Muscle of arm (tissue), 12 donors: ENCODE data around the gene CD86. TPM values are rescaled to one million over a fixed set of nuclear protein-coding genes. Genes with fewer than 3 reads are reported as not detected.

Experiments
- DNase-seq: peaks from one replicate; pipeline ENCODE4 v3.0.0-alpha.2; 2013
- polyA plus RNA-seq, 12 donors: library from polyadenylated mRNA; unstranded; fragments of 120-200 nt; gene quantifications; one replicate each; pipeline ENCODE4 v1.2.1, GENCODE V29; 2013; ENCODE audit not compliant: insufficient read length in 12 of 12

CD86 gene
- polyA plus RNA-seq, 12 donors, result 1.7 to 4.8 (median 2.7) TPM; not detected in 2

DNA sequence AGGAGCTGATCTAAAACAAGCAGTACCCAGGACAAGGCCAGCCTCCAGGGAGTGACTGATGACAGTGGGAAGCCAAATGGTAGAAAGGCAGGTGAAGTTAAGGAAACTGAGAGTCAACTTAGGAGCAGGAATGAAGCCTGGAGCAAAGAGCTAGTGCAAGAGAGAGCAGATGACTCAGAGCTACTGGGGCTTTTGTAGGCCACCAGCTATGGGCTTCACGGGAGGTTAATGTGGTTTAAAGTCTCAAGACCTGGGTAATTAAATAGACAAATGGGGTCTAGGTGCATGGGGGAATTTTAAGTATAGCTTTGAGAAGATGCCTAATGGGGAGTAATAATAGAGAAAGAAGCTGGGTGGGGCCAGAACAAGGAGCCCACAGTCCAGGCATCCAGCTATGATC, 3.1 kb downstream of the CD86 start:
- no peak for DNase-seq

DNA sequence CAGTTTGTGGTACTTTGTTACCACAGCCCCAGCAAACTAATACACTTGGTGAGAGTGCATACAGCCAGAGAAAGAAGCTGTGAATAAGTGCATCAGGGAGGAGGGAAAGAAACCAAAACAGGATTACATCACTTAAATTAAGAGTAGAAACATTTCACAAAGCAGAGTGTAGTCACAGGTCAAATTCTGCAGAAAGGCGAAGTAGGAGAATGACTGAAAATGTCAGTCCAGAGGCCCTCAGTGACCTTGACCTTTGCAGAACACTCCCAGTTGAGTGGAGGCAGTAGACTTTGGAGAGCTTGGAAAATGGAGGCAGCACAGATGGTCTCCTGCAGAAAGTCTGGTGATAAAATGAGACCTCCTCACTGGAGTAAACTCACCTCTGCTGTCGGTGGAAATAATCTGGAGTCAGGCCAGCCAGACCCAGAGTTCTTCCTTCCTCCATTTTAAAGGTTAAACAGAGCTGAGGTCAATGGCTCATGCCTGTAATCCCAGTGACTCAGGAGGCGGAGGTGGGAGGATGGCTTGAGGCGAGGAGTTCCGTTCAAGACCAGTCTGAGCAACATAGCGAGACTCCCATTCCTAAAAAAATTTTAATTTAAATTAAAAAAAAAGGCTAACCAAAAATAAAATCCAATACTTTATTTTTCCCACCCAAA, 5.0 kb downstream of the CD86 start:
- no peak for DNase-seq

DNA sequence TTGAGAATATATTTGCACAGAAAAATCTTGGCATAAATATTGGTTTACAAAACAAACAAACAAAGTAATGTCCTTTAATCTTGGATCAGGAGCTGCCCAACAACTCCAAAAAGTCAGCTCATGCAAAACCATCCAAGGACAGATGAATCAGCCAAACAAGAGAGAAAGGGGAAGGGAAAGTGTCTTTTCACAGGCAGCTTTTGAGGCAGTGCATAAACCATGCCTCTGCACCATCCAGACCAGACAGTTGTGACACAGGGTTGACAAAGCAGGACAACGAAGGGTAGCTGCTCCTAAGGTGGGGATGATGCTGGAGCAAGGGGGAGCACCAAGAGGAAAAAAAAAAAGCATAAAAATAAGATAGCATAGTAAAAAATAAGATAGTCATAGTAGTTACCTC, 8.7 kb downstream of the CD86 start:
- DNase-seq, result no peak

DNA sequence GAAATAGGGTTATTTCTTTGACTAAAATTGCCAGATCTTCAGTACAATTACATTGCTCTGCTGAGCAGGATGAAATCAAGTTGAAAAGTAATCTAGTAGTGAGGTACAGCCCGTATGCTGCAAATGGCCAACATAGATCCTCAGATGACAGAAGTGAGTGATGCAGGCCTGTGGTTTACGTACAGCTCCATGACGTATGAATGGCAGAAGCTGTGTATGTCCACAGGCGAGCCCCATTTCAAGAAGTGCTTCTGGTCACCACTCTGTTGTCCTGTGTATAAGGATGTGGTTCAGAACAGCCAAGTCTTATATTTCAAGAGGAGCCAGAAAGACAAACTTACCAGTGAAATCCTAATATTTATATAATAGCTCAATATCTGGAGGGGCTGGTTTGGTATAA, 9.2 kb downstream of the CD86 start:
- no peak for DNase-seq

DNA sequence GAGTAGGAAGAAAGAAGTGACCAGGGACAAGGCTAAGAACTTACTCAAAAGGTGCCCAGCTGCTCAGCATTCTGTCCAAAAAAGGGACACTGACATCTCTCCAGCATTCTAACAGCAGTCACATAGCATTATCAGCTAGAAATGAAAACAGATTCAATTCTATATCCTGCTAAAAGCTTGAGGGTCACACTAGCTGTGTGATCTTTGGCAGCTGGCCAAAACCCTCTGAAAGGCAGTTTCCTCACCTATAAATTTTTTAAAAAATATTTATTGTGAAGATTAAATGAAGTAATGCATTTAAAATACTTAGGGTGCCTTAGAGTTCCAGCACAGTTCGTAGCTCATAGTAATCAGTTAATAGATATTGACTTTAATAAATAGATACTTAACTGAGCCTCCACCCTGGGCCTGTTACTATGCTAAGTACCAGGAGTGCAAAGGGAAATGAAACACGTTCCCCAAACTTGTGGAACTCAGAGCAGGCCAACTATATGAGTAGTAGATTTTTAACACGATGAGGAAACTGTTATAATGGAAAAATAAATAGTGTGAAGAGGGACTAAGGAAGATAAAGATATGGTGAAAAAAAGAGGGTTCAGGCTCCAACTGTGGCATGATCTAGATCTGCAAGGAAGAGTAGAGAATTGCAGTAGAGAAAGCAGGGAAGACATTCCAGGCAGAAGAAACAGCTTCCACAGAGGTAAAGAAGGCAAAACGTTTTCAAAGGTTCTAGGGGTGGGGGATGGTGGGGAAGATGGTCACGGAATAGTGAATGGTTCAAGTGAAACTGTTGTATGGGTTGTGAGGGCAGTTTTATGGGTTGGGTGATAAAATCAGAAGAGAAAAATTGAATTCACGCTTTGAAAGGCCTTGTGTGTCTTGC, 11.4 kb downstream of the CD86 start:
- DNase-seq, result no peak

DNA sequence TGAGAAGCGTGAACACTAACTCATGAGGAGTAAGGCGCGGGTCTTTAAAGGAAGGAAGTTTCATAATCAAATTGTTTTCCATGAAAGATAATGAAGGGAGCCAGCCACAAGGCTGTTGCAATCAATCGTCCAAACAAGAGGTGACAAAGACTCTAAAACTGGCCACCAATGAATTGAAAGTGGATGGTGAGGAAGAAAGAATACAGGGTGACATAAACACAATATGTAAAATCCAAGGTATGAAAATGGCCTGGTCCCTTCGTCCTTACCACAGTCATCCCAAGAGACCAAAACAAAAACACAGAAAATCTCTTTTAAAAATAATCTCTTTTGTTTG, 12.0 kb downstream of the CD86 start:
- no peak for DNase-seq

DNA sequence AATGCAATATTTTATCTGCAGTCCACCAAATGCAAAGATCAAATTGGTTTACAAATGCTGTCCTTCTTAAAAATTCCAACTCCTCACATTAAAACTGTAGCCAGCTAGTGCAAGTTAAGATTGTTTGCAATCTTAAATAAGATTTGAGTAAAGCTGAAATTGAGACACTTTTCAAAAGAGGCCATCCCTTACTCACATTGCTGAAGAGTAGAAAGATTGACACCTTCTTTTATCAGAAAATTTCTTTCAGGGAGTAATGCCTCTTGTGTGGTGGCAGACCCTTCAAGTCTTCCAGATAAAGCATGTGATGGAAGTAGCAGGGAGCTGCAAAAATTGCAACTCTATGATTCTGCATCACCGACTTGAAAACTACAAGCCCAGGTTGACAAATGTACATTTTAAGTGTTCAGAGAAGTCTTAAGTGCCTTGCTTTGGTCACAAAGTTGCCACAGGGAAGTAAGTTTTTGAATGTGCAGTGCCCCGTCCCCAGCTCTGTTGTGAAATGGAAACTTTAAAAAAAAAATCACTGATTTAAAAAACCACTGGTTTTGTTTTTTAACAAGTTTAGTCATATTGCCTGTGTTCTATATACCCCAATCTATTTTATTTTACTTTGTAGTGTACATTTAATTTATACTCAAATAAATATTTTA, 12.6 kb downstream of the CD86 start:
- DNase-seq, result no peak

DNA sequence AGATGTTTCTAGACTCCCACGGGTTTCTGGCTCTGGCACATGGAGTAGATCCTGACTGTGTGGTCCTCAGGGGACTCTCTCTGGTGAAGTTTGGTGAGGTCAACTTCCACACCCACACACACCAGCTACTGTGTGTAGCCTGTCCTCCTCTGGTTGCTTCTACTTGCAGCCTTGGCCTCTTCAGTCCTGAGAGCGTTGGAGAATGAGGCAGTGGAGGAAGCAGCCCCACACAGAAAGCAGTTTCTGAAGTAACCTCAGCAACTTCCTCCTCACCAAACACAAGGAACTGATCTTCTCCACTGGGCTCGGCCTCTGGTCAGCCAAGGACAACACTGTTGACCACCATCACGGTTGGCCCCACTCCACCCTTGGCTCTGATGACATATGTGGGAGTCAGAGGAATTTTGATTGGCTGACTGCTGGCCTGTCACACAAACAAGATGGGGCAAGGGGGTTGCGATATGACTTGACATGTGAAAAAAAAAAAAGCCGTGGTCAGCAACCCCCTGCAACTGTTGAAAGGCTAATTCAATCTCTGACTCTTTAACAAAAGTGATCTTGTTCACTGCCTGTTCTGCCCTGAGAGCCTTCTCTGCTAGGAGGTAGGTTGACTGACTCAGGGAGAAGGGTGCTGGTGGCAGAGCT, 19.6 kb downstream of the CD86 start:
- no peak for DNase-seq

DNA sequence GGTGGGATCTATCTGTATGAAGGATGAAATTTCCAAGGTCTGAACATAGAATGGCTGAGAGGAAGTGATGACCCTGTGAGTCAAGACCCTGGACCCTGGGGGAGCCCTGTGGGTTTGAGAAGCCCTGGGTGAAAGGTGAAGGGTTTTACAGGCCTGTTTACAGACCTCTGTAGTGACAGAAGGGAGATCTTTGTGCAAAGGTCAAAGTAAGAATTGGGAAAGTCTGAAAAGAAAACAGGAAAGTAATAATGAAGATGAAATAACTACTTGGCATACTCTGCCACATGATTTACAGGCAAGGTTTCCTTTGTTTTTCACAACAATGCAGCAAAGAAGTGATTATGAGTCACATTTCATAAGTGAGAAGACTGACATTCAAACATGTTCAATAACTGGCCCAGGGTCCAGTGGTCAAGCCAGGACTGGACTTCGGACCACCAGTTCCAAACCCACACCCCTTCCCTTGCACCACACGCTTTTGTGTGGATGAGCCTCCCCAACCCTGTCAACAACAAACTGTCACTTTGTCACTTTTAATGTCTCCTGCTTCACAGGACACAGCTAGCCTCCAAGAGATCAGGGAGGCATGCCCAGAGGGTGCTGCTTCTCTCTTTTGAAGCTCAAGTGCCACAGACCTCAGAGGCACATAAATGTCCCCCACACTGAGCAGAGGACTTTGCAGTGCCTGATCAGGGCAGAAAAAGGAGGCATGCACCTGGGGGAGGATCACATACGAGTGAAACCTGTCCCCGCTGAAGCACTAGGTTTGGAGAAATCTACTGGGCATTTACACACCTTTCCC, 21.5 kb downstream of the CD86 start:
- no peak for DNase-seq

DNA sequence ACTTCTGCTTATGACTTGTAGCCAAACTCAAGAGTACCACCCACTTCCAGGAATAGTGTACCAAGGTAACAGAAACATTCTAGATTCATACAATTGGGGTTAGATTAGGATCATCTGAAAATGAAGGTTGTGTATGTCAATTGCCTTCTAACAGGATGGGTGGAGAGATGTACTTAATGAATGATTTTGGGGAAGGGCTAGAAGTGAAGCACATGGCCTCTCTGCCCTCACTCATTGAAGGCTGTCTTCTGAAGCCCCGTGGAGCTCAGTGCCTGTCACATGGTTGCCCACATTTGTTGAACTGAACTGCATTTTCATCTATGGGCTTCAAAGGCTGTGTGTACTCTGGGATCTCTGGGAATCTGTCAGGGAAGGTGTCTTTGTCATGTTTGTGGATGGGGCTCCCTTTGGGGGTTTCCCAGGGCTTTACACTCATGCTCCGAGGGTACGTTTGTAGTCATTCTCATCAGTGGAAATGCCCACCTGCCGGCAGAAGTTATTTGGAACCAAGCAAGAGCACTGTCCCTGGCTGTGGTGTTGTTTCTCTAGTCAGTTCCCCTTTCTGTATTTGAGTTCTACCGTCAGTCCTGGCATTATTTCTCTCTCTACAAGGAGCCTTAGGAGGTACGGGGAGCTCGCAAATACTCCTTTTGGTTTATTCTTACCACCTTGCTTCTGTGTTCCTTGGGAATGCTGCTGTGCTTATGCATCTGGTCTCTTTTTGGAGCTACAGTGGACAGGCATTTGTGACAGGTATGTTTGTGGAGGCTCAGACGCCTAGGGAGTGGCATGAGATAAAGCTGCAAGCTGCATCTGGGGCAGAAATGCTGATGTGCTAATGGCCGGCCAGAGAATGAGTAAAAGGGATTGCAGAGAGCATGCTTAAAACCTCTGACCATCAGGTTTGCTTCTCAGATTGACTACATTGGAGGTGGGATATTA, 22.4 kb downstream of the CD86 start:
- DNase-seq, result no peak

DNA sequence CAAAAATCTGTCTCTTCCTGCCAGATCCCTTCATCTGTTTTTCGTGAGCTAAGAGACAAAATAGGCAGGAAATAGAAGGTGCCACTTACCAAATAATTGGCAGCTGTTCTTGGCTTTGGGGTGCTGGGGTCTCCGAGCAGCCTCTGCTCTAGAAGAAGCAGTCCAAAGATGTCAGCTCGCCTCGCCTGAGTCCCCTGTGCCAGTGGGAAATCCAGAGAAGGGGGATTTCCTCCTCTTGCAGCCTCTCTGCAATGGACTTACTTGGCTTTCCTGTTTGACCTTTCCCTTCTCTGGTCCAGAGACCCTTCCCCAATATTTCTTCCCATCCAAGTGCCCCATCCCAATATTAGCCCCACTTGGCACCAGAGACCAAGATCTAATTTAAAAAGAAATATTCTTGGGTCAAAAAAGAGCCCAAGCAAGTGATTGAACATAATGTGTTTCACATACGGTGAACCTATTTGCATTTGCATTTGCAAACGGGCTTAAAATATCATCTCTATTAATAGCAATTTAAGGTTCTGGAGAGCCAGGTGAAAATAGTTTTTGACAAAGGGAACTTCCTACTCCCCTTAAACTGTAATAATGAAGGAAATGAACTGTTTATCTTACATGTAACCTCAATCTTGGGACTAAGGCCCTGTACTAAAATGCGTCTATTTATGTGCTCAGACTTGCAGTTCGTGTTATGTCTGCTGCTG, 23.2 kb downstream of the CD86 start:
- no peak for DNase-seq

DNA sequence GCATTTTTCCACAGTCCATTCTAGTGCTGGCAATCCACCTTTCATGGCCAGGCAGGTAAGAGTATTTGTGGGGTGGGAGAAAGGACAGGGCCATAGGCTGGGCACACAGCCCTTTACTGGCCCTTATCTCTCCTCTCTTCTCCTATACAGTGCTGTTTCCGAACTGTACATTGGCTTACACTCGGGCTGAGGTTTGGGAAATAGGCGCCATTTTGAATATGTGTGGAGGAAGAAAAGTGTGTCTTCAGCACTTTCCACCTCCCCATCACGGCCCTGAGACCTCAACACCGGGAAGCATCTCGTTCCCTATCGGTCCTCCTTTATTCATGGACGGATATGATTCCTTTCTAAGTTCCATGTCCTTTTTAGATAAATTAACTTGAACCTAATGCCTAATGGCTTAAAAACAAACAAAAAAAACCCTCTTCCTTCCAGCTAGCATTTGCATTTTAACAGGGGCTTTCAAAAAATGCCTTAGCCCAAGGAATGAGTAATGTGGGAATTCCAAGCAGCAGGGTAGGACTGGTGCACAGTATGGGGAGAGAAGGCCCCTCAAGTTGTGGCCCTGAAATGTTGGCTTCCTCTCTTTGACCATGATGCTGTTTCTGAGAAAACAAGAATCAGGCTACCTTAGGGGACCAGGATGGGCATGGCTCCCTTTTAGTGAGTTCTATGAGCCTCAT, 24.5 kb downstream of the CD86 start:
- DNase-seq, result no peak

DNA sequence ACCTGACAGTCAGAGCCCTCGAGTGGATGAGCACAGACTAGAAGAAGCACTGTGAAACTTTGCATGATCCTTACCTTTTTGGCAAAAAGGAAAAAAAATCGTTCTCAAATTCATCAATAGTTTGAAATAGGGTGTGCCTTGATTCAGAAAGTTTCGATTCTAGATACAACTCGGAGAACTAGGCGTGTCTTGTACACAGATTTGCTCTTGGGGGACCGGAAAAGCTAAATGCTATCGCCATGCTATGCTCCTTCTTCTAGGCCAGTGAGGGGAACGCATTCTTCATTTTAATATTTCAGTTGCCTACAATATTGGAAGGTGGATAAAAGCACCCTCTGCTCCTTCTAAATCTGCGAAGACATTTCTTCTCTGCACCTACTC, 25.0 kb downstream of the CD86 start:
- DNase-seq, result no peak

DNA sequence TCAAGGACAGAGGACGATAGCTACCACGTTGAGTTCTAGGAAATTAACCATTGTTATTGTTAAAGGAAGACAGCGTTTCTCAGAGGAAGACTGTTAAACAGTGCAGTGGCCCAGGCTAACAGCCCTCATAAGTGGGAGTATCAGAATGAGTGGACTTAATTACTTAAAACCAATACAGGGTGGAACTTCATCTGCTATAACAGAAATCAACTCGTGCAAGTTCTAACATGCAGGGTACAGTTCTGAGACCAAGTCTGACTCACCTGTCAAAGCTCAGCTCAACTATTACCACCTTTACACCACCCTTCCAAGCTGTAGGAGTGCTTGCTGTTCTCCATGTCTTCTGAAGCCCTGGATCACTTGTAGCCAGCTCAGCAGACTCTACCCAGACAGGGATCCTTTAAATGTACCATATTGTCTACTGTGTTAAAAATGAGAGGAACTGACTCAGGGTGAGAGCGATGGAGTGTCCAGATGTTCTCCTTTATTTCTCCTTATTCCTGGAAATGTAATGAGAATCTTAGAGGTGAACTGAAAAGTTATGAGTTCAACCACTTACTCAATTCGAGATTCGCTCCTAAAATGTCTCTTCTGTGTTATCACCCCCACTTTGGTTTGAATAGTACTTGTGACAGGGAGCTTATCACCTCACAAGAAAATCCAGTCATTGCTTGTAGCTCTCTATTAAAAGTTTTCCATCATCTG, 26.5 kb downstream of the CD86 start:
- DNase-seq, result no peak

DNA sequence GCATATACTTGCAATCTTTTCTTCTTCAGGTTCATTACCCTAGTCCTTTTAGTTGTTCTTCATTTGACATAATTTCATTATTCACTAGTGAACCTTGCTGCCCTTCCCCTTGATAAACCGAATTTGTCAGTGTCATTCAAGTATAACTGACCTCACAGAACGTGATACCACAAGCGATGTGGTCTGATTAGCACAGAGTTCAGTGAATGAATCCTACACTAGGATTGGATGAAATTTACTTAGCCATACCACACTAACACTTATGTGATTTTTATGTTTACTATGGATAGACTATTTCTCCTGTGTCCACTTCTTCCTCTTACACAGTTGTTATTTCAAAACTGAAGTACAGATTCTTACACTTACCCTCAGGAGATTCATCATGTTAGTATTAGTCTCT, 27.2 kb downstream of the CD86 start:
- no peak for DNase-seq

DNA sequence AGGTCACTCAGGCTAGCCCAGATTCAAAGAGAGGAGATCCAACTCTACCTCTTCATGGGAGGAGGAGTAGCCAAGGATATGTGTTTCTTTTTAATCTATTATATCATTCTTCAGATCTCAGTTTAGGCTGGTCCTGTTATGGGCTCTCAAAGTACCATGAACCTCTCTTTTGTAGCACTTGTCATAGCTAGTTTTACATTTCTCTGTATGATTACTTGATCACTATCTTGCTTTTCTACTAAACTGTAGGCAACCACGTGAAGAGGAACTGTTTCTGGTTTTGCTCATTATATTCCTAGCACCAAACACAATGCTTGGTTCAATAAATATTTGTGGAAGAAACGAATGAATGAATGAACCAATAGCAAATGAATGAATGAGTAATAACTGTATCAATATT, 29.6 kb downstream of the CD86 start:
- DNase-seq, result no peak

DNA sequence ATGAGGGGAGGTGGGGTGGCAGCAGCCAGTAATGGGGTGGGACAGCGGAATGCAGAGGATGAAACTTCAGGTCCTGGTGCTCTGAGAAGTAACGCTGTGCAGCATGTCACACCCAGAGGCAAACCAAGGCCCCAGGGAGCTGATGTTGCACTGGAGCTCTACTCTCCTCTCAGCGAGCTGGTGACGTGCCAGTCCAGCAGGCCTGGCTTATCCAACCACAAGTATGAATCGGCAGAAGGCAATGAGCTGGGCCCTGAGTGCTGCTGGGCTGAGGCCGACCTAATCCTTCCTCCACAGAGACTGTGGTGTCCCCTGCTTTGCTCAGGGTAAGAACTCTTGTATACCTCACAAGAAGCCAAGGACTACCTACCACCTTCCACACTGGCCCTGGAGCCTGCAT, 30.5 kb downstream of the CD86 start:
- DNase-seq, result no peak

DNA sequence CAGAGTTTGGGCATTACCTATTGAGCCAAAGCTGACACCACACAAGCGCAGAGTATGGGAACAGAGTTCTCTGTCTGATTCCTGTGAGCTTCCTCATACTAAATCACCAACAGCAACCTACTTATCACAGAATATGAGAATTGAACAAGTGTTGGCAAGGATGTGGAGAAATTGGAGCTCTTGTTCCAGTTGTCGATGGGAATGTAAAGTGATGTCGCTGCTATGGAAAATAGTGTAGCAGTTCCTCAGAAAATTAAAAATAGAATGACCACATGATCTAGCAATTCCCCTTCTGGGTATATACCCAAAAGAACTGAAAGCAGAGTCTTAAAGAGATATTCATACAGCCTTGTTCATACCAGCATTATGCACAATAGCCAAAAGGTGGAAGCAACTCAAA, 33.4 kb downstream of the CD86 start:
- DNase-seq, result no peak
